SK-N-SH (cell line): ENCODE measurements around the gene UCHL1. TPM values are rescaled to one million over a fixed set of nuclear protein-coding genes. Genes with fewer than 3 reads are reported as not detected.

ENCODE experiments used
- CTCF ChIA-PET: fragments of 300-600, 350-600 bp; formaldehyde crosslinking; extraction: SDS; loops from one replicate; lab custom pipeline; 2021; lab: Yijun Ruan, JAX
- POLR2A ChIA-PET: fragments of 350-600 bp; sonication (Branson Sonifier 250); formaldehyde crosslinking; extraction: SDS; loops from one replicate; lab custom pipeline; 2020; ENCODE audit warnings: antibody characterized with exemption, inconsistent platforms; lab: Yijun Ruan, JAX
- DNase-seq: peaks from one replicate; pipeline ENCODE4 v3.0.0; 2012
- H2AFZ ChIP-seq: fragments of 200-600 bp; sonication (generic); 2 replicates; pipeline ENCODE4 v1.8.1; 2016; ENCODE audit warnings: antibody characterized with exemption, mild to moderate bottlenecking, low read depth
- H3F3A ChIP-seq: fragments of 200-600 bp; sonication (generic); replicated peaks from 2 replicates; pipeline ENCODE3; 2016; ENCODE audit warnings: antibody characterized with exemption, mild to moderate bottlenecking; ENCODE audit not compliant: insufficient read depth
- H3K27ac ChIP-seq, 2 experiments: fragments of 200-500 bp in 1 of 2; fragments of 200-600 bp in 1 of 2; sonication (Bioruptor generic) in 1 of 2; sonication (generic), shearing (Covaris generic) in 1 of 2; 2 replicates each; pipeline versions ENCODE4 v1.5.1 to v1.6.1; 2014 to 2016; ENCODE audit warnings: low read depth in 2 of 2, inconsistent platforms in 1 of 2, low read length in 1 of 2, mild to moderate bottlenecking in 1 of 2, mixed read lengths in 1 of 2
- H3K27me3 ChIP-seq: fragments of 200-600 bp; sonication (generic), shearing (Covaris generic); 2 replicates; pipeline ENCODE4 v1.6.1; 2016; ENCODE audit warnings: mixed run types; ENCODE audit not compliant: insufficient read depth
- H3K36me3 ChIP-seq, 2 experiments: fragments of 200-500 bp in 1 of 2; fragments of 200-600 bp in 1 of 2; sonication (Bioruptor generic) in 1 of 2; sonication (generic) in 1 of 2; replicated peaks in 1 of 2; 2 replicates each; pipeline versions ENCODE3 to v1.5.1; 2014 to 2016; ENCODE audit warnings: low read length in 1 of 2, mild to moderate bottlenecking in 1 of 2; ENCODE audit not compliant: insufficient read depth in 2 of 2, control insufficient read depth in 1 of 2
- H3K4me1 ChIP-seq, 2 experiments: fragments of 200-500 bp in 1 of 2; fragments of 200-600 bp in 1 of 2; sonication (Bioruptor generic) in 1 of 2; sonication (generic), shearing (Covaris generic) in 1 of 2; 2 replicates each; pipeline versions ENCODE4 v1.5.1 to v1.6.1; 2014 to 2016; ENCODE audit warnings: low read depth in 1 of 2, low read length in 1 of 2, mixed run types in 1 of 2; ENCODE audit not compliant: insufficient read depth in 2 of 2, control insufficient read depth in 1 of 2
- H3K4me2 ChIP-seq: fragments of 200-600 bp; sonication (generic), shearing (Covaris generic); 2 replicates; pipeline ENCODE4 v1.6.1; 2017; ENCODE audit warnings: mixed run types
- H3K4me3 ChIP-seq, 2 experiments: fragments of 200-500 bp in 1 of 2; fragments of 200-600 bp in 1 of 2; sonication (Bioruptor generic) in 1 of 2; sonication (generic), shearing (Covaris generic) in 1 of 2; 2 replicates each; pipeline versions ENCODE4 v1.5.1 to v1.8.1; 2014 to 2016; ENCODE audit warnings: low read depth in 2 of 2, inconsistent platforms in 1 of 2, low read length in 1 of 2, mild to moderate bottlenecking in 1 of 2, mixed read lengths in 1 of 2, moderate library complexity in 1 of 2
- H3K79me2 ChIP-seq: fragments of 200-600 bp; sonication (generic); 2 replicates; pipeline ENCODE4 v1.8.1; 2017; ENCODE audit warnings: mild to moderate bottlenecking; ENCODE audit not compliant: insufficient read depth
- H3K9ac ChIP-seq: fragments of 200-600 bp; sonication (generic); 2 replicates; pipeline ENCODE4 v1.6.1; 2017; ENCODE audit warnings: mixed run types
- H3K9me2 ChIP-seq: fragments of 200-600 bp; sonication (generic); 2 replicates; pipeline ENCODE4 v1.6.1; 2017; ENCODE audit warnings: mixed run types
- H3K9me3 ChIP-seq: fragments of 200-600 bp; sonication (generic); 2 replicates; pipeline ENCODE4 v1.6.1; 2017; ENCODE audit warnings: mixed run types, mild to moderate bottlenecking, moderate library complexity
- H4K20me1 ChIP-seq: fragments of 200-600 bp; sonication (generic); 2 replicates; pipeline ENCODE4 v1.6.1; 2017; ENCODE audit warnings: mild to moderate bottlenecking, mixed run types; ENCODE audit not compliant: insufficient read depth
- CTCF ChIP-seq: fragments of 200-600 bp; sonication (generic); IDR thresholded peaks from 2 replicates; pipeline ENCODE4 v1.6.1; 2017; ENCODE audit warnings: antibody characterized with exemption, mild to moderate bottlenecking, moderate library complexity
- ELF1 ChIP-seq: IDR thresholded peaks from 2 replicates; pipeline ENCODE4 v1.4.0; 2012
- EP300 ChIP-seq, 2 experiments: IDR thresholded peaks; 2 replicates each; pipeline versions ENCODE4 v1.4.0 to v1.6.1; 2012; ENCODE audit warnings: borderline replicate concordance in 1 of 2, low read depth in 1 of 2, low read length in 1 of 2
- FOSL2 ChIP-seq: IDR thresholded peaks from 2 replicates; pipeline ENCODE4 v1.4.0; 2012; ENCODE audit warnings: low read depth, mild to moderate bottlenecking, moderate library complexity, borderline replicate concordance
- GABPA ChIP-seq: IDR thresholded peaks from 2 replicates; pipeline ENCODE4 v1.4.0; 2012; ENCODE audit warnings: low read depth, mild to moderate bottlenecking
- GATA2 ChIP-seq: sonication (generic); formaldehyde crosslinking; IDR thresholded peaks from 2 replicates; pipeline ENCODE4 v1.5.0; 2020; ENCODE audit warnings: mild to moderate bottlenecking, missing genetic modification reagents
- MEF2A ChIP-seq: IDR thresholded peaks from 2 replicates; pipeline ENCODE4 v1.4.0; 2012; ENCODE audit warnings: low read depth, borderline replicate concordance
- MXI1 ChIP-seq: IDR thresholded peaks from 2 replicates; pipeline ENCODE4 v1.6.1; 2012; ENCODE audit warnings: mild to moderate bottlenecking, low read depth, low read length, improper control_type of control experiment
- PBX3 ChIP-seq: IDR thresholded peaks from 2 replicates; pipeline ENCODE4; 2012
- POLR2AphosphoS5 ChIP-seq: IDR thresholded peaks from 2 replicates; pipeline ENCODE4 v1.6.1; 2012; ENCODE audit warnings: low read depth, low read length
- REST ChIP-seq: IDR thresholded peaks from 2 replicates; pipeline ENCODE4 v1.6.1; 2012; ENCODE audit warnings: mild to moderate bottlenecking, low read depth, low read length, moderate library complexity
- SIN3A ChIP-seq: IDR thresholded peaks from 2 replicates; pipeline ENCODE4 v1.6.1; 2012; ENCODE audit warnings: low read depth, mild to moderate bottlenecking, low read length, moderate library complexity, borderline replicate concordance
- TAF1 ChIP-seq: IDR thresholded peaks from 2 replicates; pipeline ENCODE4 v1.6.1; 2012; ENCODE audit warnings: low read depth, mild to moderate bottlenecking, low read length, moderate library complexity, borderline replicate concordance
- TEAD4 ChIP-seq: IDR thresholded peaks from 2 replicates; pipeline ENCODE4 v1.4.0; 2012; ENCODE audit warnings: mild to moderate bottlenecking, borderline replicate concordance; ENCODE audit not compliant: insufficient read depth
- WGBS: methylation state at CpG from one replicate; pipeline ENCODE4 v1.1.6; 2017; ENCODE audit warnings: low lambda C conversion rate; 5-methylcytosine and 5-hydroxymethylcytosine counted together
- polyA plus RNA-seq, 3 experiments: library from polyadenylated mRNA; depleted of rRNA; stranded (reverse); fragments of >200 nt; gene quantifications; 2 replicates each; pipeline ENCODE4 v1.2.3, GENCODE V29; 2012
- TF ChIP-seq, protein P1 (sequence below): fragments of 150-350 bp; IDR thresholded peaks from 2 replicates; pipeline ENCODE4 v1.6.1; 2016; ENCODE audit warnings: mild to moderate bottlenecking, low read depth, low read length

The UCHL1 gene
- polyA plus RNA-seq, 1 of the 3 experiments (the other 2 are of a cell fraction), result 1,518 TPM

DNA sequence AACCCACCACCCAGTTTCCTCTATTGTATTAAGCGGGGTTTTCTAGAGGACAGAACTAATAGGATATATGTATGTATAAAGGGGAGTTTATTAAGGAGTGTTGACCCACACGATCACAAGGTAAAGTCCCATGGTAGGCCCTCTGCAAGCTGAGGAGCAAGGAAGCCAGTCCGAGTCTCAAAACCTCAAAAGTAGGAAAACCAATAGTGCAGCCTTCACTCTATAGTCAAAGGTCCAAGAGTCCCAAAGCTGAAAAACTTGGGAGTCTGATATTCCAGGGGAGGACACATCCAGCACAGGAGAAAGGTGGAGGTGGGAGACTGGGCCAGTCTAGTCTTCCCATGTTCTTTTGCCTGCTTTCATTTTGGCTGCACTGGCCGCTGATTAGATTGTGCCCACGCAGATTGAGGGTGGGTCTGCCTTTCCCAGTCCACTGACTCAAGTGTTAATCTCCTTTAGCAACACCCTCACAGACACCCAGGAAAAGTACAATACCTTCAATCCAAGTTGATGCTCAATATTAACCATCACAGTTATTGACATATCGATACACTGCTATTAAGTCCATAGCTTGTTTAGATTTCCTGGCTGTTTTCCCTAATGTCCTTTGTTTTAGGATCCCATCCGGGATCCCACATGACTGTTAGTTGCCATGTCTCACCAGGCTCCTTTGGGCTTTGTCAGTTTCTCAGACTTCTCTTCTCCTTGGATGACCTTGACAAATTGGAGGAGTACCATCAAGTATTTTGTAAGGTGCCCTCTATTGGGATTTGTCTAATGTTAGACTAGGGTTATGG, 12.2 kb downstream of the UCHL1 start:
- POLR2A ChIA-PET, result interaction anchor here (0.7 to 4.2 kb wide), 2 partner anchors 11 to 364 kb away, joined by 3 to 32 read pairs; partner anchors contain the start of gene UCHL1
- no peaks in the 10 kb centered on the region for H3K79me2 ChIP-seq

DNA sequence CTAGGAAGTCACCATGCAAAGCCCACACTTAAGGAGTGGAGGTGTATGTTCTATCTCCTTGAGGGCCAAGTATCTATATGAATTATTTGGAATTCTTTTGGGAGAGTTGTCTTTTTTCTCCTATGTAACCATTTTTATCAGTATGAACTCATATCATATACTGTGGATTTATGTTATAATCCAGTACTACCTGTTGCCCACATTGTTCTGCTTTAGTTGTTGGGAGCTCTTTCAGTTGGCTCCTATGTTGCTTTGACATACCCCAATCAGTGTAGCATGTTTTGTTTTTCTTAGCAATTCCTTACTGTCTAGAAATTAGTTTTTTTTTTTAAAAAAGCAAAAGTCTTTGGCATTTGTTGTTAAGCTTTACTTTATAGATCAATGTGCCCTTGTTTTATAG, 13.0 kb downstream of the UCHL1 start:
- H4K20me1 ChIP-seq, result no peaks in the 10 kb centered on the region
- ChIA-PET POLR2A (interaction anchor here (0.7 to 4.2 kb wide), 2 partner anchors 12 to 363 kb away, joined by 3 to 32 read pairs; partner anchors contain the start of gene UCHL1), CTCF (interaction anchor here (1.0 to 2.1 kb wide), 2 partner anchors 11 to 392 kb away, joined by 3 to 9 read pairs; no protein-coding TSS in a partner anchor)
- H3K4me1 ChIP-seq, result no peaks in the 10 kb centered on the region
- no peaks in the 10 kb centered on the region for H3K9me3 ChIP-seq
- no peak for DNase-seq
- H3K9me2 ChIP-seq, result no peaks in the 10 kb centered on the region
- H3K4me3 ChIP-seq, result no peak overlapping the region
- H2AFZ ChIP-seq, result no peak overlapping the region
- H3K27me3 ChIP-seq, result no peaks in the 10 kb centered on the region
- no peak overlapping the region for H3K9ac ChIP-seq
- H3K27ac ChIP-seq, result no peak overlapping the region
- peaks cover 30% of the 10 kb centered on the region for H3F3A ChIP-seq
- no peaks in the 10 kb centered on the region for H3K79me2 ChIP-seq
- H3K4me2 ChIP-seq, result no peak overlapping the region
- TF ChIP-seq ELF1, result no peak
- TF ChIP-seq, protein P1, sequence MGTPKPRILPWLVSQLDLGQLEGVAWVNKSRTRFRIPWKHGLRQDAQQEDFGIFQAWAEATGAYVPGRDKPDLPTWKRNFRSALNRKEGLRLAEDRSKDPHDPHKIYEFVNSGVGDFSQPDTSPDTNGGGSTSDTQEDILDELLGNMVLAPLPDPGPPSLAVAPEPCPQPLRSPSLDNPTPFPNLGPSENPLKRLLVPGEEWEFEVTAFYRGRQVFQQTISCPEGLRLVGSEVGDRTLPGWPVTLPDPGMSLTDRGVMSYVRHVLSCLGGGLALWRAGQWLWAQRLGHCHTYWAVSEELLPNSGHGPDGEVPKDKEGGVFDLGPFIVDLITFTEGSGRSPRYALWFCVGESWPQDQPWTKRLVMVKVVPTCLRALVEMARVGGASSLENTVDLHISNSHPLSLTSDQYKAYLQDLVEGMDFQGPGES, result no peak
- TF ChIP-seq REST, result no peak
- TF ChIP-seq MXI1, result no peak
- no peak for TF ChIP-seq GATA2 (CRISPR knock-in tag)
- no peak for TF ChIP-seq POLR2AphosphoS5
- no peak for TF ChIP-seq TAF1
- TF ChIP-seq FOSL2, result no peak
- no peak for TF ChIP-seq GABPA
- no peak for TF ChIP-seq TEAD4
- no peak for TF ChIP-seq MEF2A
- TF ChIP-seq EP300 (IDR thresholded peaks at IDR 0.05; ENCODE audit: borderline replicate concordance in 1 of 2, low read depth in 1 of 2, low read length in 1 of 2), result no peak
- TF ChIP-seq CTCF, result no peak
- TF ChIP-seq SIN3A, result no peak
- H3K36me3 ChIP-seq, result peaks cover 43 to 44% of the 10 kb centered on the region in 2 experiments

More for the DNA sequence above, 12.2 kb downstream of the UCHL1 start:
- DNase-seq, result no peak
- Histone ChIP-seq H3K36me3 (peaks cover 50 to 51% of the 10 kb centered on the region in 2 experiments), H3K27me3 (no peaks in the 10 kb centered on the region), H3K4me3 (no peak overlapping the region), H3K9ac (no peak overlapping the region), H3K27ac (no peak overlapping the region), H3K4me1 (no peaks in the 10 kb centered on the region), H3K9me2 (no peaks in the 10 kb centered on the region), H3K4me2 (no peak overlapping the region), H3F3A (peaks cover 36% of the 10 kb centered on the region), H4K20me1 (no peaks in the 10 kb centered on the region), H3K9me3 (no peaks in the 10 kb centered on the region), H2AFZ (no peak overlapping the region)
- TF ChIP-seq POLR2AphosphoS5, result peak; percentile 27; the same call in 1 of the 2 replicates
- TF ChIP-seq PBX3, result no peak
- CTCF ChIA-PET, result interaction anchor here (1.0 to 2.1 kb wide), 2 partner anchors 12 to 392 kb away, joined by 3 to 9 read pairs; no protein-coding TSS in a partner anchor
- WGBS, result 96% methylated on average over 7 of the region's 7 CpGs
